ENCODE results near the gene NSUN5. TPM values are rescaled to one million over a fixed set of nuclear protein-coding genes. Genes with fewer than 3 reads are reported as not detected.

Gene NSUN5
- total RNA-seq (2021; ENCODE audit: unreplicated experiment) (66.8 TPM), Bru-seq, nascent RNA (percentile 80 among the genes with signal in this experiment), BruChase-seq, experiment 1, labeled RNA remaining after a 2-hour chase (percentile 81 among the genes with signal in this experiment), BruChase-seq, experiment 2, labeled RNA remaining after a 6-hour chase (percentile 86 among the genes with signal in this experiment)
- 67.9 TPM for polyA plus RNA-seq (2012; ENCODE audit: insufficient read length)
- long read RNA-seq, transcript NSUN5-204 (10 exons, 1,663 nt), result major isoform, 87 of 147 reads
- long read RNA-seq, transcript NSUN5-201 (9 exons, 1,672 nt), result minor isoform, 8 of 147 reads
- long read RNA-seq, partial matches to known transcripts, result 15 of 147 reads
- long read RNA-seq, other reads (novel, unspliced or antisense), result 36 of 147 reads

GRCh38 chr7:73308665-73309214, at the start of gene NSUN5:
Gene NSUN5 (minus strand): TSS chr7:73308826. CDS start chr7:73308790, 36 bp downstream.
- POLR2A ChIA-PET, result no interaction called here
- in situ Hi-C loops (cut with HindIII; ENCODE audit: low pct_unique_long_range_greater_than_20kb, low sequenced_read_pairs), result no loop called here
- Histone ChIP-seq H3K36me3 (ENCODE audit: control insufficient read depth, insufficient read depth, low read length) (no peaks in the 10 kb centered on the region; the same call in 1 of the 2 replicates), H3K27ac (ENCODE audit: low read length) (peak within 1 kb of the TSS; percentile 87), H3K4me3 (ENCODE audit: low read depth in 2 of 2, low read length in 2 of 2) (peak within 1 kb of the TSS; percentile 82 to 91), H3K27me3 (ENCODE audit: control insufficient read depth, insufficient read depth, low read length) (no peaks in the 10 kb centered on the region), H3K9me3 (ENCODE audit: control insufficient read depth, insufficient read depth, low read depth, low read length) (no peaks in the 10 kb centered on the region), H3K4me1 (ENCODE audit: control insufficient read depth, insufficient read depth, low read length) (0 out of 2 replicates have a peak, but pooled peaks cover 3% of the 10 kb centered on the region)
- TF ChIP-seq SIN3A (IDR thresholded peaks at IDR 0.05; ENCODE audit: borderline replicate concordance, insufficient read depth, low read depth, low read length), result no peak; the same call in 1 of the 2 replicates
- TF ChIP-seq, protein P1, sequence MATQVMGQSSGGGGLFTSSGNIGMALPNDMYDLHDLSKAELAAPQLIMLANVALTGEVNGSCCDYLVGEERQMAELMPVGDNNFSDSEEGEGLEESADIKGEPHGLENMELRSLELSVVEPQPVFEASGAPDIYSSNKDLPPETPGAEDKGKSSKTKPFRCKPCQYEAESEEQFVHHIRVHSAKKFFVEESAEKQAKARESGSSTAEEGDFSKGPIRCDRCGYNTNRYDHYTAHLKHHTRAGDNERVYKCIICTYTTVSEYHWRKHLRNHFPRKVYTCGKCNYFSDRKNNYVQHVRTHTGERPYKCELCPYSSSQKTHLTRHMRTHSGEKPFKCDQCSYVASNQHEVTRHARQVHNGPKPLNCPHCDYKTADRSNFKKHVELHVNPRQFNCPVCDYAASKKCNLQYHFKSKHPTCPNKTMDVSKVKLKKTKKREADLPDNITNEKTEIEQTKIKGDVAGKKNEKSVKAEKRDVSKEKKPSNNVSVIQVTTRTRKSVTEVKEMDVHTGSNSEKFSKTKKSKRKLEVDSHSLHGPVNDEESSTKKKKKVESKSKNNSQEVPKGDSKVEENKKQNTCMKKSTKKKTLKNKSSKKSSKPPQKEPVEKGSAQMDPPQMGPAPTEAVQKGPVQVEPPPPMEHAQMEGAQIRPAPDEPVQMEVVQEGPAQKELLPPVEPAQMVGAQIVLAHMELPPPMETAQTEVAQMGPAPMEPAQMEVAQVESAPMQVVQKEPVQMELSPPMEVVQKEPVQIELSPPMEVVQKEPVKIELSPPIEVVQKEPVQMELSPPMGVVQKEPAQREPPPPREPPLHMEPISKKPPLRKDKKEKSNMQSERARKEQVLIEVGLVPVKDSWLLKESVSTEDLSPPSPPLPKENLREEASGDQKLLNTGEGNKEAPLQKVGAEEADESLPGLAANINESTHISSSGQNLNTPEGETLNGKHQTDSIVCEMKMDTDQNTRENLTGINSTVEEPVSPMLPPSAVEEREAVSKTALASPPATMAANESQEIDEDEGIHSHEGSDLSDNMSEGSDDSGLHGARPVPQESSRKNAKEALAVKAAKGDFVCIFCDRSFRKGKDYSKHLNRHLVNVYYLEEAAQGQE (IDR thresholded peaks at IDR 0.05; ENCODE audit: insufficient read depth in 1 of 2, low read depth in 2 of 2, low read length in 1 of 2), result no peak
- TF ChIP-seq, protein P2, sequence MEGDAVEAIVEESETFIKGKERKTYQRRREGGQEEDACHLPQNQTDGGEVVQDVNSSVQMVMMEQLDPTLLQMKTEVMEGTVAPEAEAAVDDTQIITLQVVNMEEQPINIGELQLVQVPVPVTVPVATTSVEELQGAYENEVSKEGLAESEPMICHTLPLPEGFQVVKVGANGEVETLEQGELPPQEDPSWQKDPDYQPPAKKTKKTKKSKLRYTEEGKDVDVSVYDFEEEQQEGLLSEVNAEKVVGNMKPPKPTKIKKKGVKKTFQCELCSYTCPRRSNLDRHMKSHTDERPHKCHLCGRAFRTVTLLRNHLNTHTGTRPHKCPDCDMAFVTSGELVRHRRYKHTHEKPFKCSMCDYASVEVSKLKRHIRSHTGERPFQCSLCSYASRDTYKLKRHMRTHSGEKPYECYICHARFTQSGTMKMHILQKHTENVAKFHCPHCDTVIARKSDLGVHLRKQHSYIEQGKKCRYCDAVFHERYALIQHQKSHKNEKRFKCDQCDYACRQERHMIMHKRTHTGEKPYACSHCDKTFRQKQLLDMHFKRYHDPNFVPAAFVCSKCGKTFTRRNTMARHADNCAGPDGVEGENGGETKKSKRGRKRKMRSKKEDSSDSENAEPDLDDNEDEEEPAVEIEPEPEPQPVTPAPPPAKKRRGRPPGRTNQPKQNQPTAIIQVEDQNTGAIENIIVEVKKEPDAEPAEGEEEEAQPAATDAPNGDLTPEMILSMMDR (IDR thresholded peaks at IDR 0.05), result no peak
- TF ChIP-seq POLR2AphosphoS5 (IDR thresholded peaks at IDR 0.05; ENCODE audit: low read depth, low read length), result peak; percentile 90
- TF ChIP-seq TCF7L2 (IDR thresholded peaks at IDR 0.05; ENCODE audit: low read depth, low read length), result no peak
- peak; percentile 95 for ATAC-seq
- CTCF ChIA-PET, result no interaction called here
- peak; percentile 67 for DNase-seq (ENCODE audit: low read depth, low spot score)
- intact Hi-C loops (cut with micrococcal nuclease; ENCODE audit: unreplicated experiment), result no loop called here
- no TSS peak for BruUV-seq (replicated peaks)

DNA sequence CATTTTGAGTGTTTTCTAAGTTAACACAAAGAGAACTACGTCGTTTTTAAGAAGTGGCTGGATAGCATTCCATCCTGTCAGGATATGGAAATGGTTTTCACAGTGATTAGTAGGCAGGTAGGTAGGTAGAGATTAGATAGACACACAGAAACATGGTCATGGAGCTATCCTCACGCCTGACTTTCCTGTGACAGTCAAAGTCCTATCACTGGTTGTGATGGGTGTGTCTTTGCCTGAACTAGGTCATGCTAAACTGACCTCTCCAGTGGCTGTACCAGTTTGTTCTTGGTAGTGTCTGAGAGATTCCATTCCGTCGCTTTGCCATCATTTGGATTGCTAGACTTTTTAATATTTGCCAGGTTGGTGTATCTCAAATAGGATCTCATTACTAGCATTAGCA, 47.5 kb upstream of the NSUN5 start:
- POLR2A ChIA-PET, result no interaction called here
- BruUV-seq (replicated peaks), result no TSS peak
- TF ChIP-seq POLR2AphosphoS5 (IDR thresholded peaks at IDR 0.05; ENCODE audit: low read depth, low read length), result no peak
- TF ChIP-seq, protein P2 (IDR thresholded peaks at IDR 0.05), result no peak
- TF ChIP-seq SIN3A (IDR thresholded peaks at IDR 0.05; ENCODE audit: borderline replicate concordance, insufficient read depth, low read depth, low read length), result no peak
- TF ChIP-seq, protein P1 (IDR thresholded peaks at IDR 0.05; ENCODE audit: insufficient read depth in 1 of 2, low read depth in 2 of 2, low read length in 1 of 2), result no peak
- no peak for TF ChIP-seq TCF7L2 (IDR thresholded peaks at IDR 0.05; ENCODE audit: low read depth, low read length)
- H3K4me1 ChIP-seq (ENCODE audit: control insufficient read depth, insufficient read depth, low read length), result peaks cover 9% of the 10 kb centered on the region
- no peaks in the 10 kb centered on the region for H3K36me3 ChIP-seq (ENCODE audit: control insufficient read depth, insufficient read depth, low read length)
- CTCF ChIA-PET, result no interaction called here
- no peaks in the 10 kb centered on the region for H3K27me3 ChIP-seq (ENCODE audit: control insufficient read depth, insufficient read depth, low read length)
- in situ Hi-C loops (cut with HindIII; ENCODE audit: low pct_unique_long_range_greater_than_20kb, low sequenced_read_pairs) (no loop called here), intact Hi-C loops (cut with micrococcal nuclease; ENCODE audit: unreplicated experiment) (no loop called here)
- no peak overlapping the region for H3K4me3 ChIP-seq (ENCODE audit: low read depth in 2 of 2, low read length in 2 of 2)
- no peak overlapping the region for H3K27ac ChIP-seq (ENCODE audit: low read length)
- no peak for ATAC-seq
- no peak for DNase-seq (ENCODE audit: low read depth, low spot score)
- no peaks in the 10 kb centered on the region for H3K9me3 ChIP-seq (ENCODE audit: control insufficient read depth, insufficient read depth, low read depth, low read length)
